ENCODE results near the gene DOCK3.

DNA sequence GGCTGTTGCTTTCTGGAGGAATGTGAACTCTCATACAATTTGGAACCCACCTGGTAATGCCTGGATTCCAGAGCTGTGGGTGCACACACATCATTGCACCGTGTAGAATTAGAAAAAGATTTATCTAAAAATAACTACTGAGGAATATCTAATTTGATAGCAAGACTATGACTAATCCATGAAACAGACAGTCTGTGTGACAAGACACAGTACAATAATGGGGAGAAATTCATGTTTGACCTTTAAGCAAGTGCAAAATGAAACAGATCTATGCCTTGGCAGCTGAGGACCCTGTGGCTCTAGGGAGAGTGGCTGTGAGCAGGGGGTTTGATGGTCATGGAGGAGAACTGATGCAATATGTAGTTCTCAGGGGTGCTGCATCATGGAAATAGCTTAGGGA, 7.9 kb upstream of the DOCK3 start:
- no peak for TF ChIP-seq CTCF (IDR thresholded peaks at IDR 0.05)
- TF ChIP-seq POLR2A (IDR thresholded peaks at IDR 0.05): no peak

Data from ovary (tissue), 3 donors.